Lower leg skin (tissue), 3 donors: ENCODE data around the gene HSPA8.

Source experiments
- CTCF ChIP-seq, 3 donors: fragments of 450-650 bp; IDR thresholded peaks; one replicate each; pipeline ENCODE4 v1.5.1; 2016; ENCODE audit warnings: antibody characterized with exemption in 3 of 3, mild to moderate bottlenecking in 3 of 3, moderate library complexity in 2 of 3
- POLR2A ChIP-seq, 2 donors: fragments of 450-650 bp; IDR thresholded peaks; one replicate each; pipeline ENCODE4 v1.6.1; 2016 to 2017; ENCODE audit warnings: antibody characterized with exemption in 2 of 2, mild to moderate bottlenecking in 1 of 2, moderate library complexity in 1 of 2

GRCh38 chr11:123060277-123061000 is 1.5 kb downstream of the HSPA8 start:
- no peak for TF ChIP-seq CTCF (IDR thresholded peaks at IDR 0.05)
- TF ChIP-seq POLR2A (IDR thresholded peaks at IDR 0.05) = no peak
